Parathyroid adenoma (tissue), 2 donors: ENCODE results near the gene DHX58.

ENCODE experiments used
- H2AFZ ChIP-seq: fragments of 300-600 bp; sonication (generic); one replicate; pipeline ENCODE4 v1.7.0; 2017; ENCODE audit warnings: antibody characterized with exemption, mild to moderate bottlenecking
- H3K27ac ChIP-seq: fragments of 300-600 bp; sonication (generic); one replicate; pipeline ENCODE4 v1.7.0; 2017
- H3K27me3 ChIP-seq: fragments of 300-600 bp; sonication (generic); one replicate; pipeline ENCODE4 v1.7.0; 2017; ENCODE audit warnings: low read length; ENCODE audit not compliant: control insufficient read depth, insufficient read depth
- H3K36me3 ChIP-seq: fragments of 300-600 bp; sonication (generic); one replicate; pipeline ENCODE4 v1.7.0; 2017; ENCODE audit warnings: low read length; ENCODE audit not compliant: control insufficient read depth, insufficient read depth
- H3K4me1 ChIP-seq: fragments of 300-600 bp; sonication (generic); one replicate; pipeline ENCODE4 v1.7.0; 2017; ENCODE audit warnings: control low read depth
- H3K4me2 ChIP-seq: fragments of 300-600 bp; sonication (generic); one replicate; pipeline ENCODE4 v1.7.0; 2017; ENCODE audit warnings: low read length
- H3K4me3 ChIP-seq: fragments of 300-600 bp; sonication (generic); one replicate; pipeline ENCODE4 v1.7.0; 2017; ENCODE audit warnings: low read depth, low read length
- H3K79me2 ChIP-seq: fragments of 300-600 bp; sonication (generic); one replicate; pipeline ENCODE4 v1.7.0; 2017; ENCODE audit warnings: control low read depth
- H3K9ac ChIP-seq: fragments of 300-600 bp; sonication (generic); one replicate; pipeline ENCODE4 v1.7.0; 2017; ENCODE audit warnings: mild to moderate bottlenecking
- H3K9me3 ChIP-seq: fragments of 300-600 bp; sonication (generic); one replicate; pipeline ENCODE4 v1.7.0; 2017; ENCODE audit warnings: low read length; ENCODE audit not compliant: control insufficient read depth
- CTCF ChIP-seq: fragments of 300-600 bp; sonication (generic); IDR thresholded peaks from one replicate; pipeline ENCODE4 v1.7.0; 2017; ENCODE audit warnings: antibody characterized with exemption, mild to moderate bottlenecking
- donor health status: primary hyperparathyroidism.

The DHX58 gene

GRCh38 chr17:42087042-42087701 is 25.3 kb downstream of the DHX58 start:
- TF ChIP-seq CTCF = no peak
- no peak overlapping the region for H3K27ac ChIP-seq
- no peaks in the 10 kb centered on the region for H3K79me2 ChIP-seq
- no peak overlapping the region for H2AFZ ChIP-seq
- H3K27me3 ChIP-seq = no peaks in the 10 kb centered on the region
- H3K4me1 ChIP-seq = no peaks in the 10 kb centered on the region
- no peak overlapping the region for H3K4me2 ChIP-seq
- no peak overlapping the region for H3K4me3 ChIP-seq
- no peak overlapping the region for H3K9ac ChIP-seq
- no peaks in the 10 kb centered on the region for H3K36me3 ChIP-seq
- no peaks in the 10 kb centered on the region for H3K9me3 ChIP-seq

- no peak overlapping the region for H3K4me3 ChIP-seq
- no peaks in the 10 kb centered on the region for H3K9me3 ChIP-seq
- no peak overlapping the region for H2AFZ ChIP-seq
- H3K36me3 ChIP-seq = no peaks in the 10 kb centered on the region
- H3K27ac ChIP-seq = no peak overlapping the region
- H3K79me2 ChIP-seq = no peaks in the 10 kb centered on the region
- H3K4me2 ChIP-seq = no peak overlapping the region
- peaks cover 4% of the 10 kb centered on the region for H3K4me1 ChIP-seq
- no peak for TF ChIP-seq CTCF
- H3K27me3 ChIP-seq = no peaks in the 10 kb centered on the region
- no peak overlapping the region for H3K9ac ChIP-seq
Measured at GRCh38 chr17:42081516-42082129, 30.9 kb downstream of the DHX58 start.

- TF ChIP-seq CTCF = no peak
- no peak overlapping the region for H3K27ac ChIP-seq
- H3K9me3 ChIP-seq = no peaks in the 10 kb centered on the region
- H3K27me3 ChIP-seq = no peaks in the 10 kb centered on the region
- H3K79me2 ChIP-seq = no peaks in the 10 kb centered on the region
- no peaks in the 10 kb centered on the region for H3K36me3 ChIP-seq
- no peak overlapping the region for H3K9ac ChIP-seq
- no peak overlapping the region for H3K4me3 ChIP-seq
- H3K4me1 ChIP-seq = peaks cover 4% of the 10 kb centered on the region
- H3K4me2 ChIP-seq = no peak overlapping the region
- H2AFZ ChIP-seq = no peak overlapping the region
Measured at GRCh38 chr17:42079541-42079940, 33.0 kb downstream of the DHX58 start.

- no peak overlapping the region for H3K4me2 ChIP-seq
- no peak overlapping the region for H3K27ac ChIP-seq
- H3K4me1 ChIP-seq = peaks cover 4% of the 10 kb centered on the region
- no peak for TF ChIP-seq CTCF
- H2AFZ ChIP-seq = peak overlapping the region; percentile 50
- H3K9me3 ChIP-seq = no peaks in the 10 kb centered on the region
- no peaks in the 10 kb centered on the region for H3K36me3 ChIP-seq
- no peaks in the 10 kb centered on the region for H3K27me3 ChIP-seq
- H3K4me3 ChIP-seq = no peak overlapping the region
- no peak overlapping the region for H3K9ac ChIP-seq
- H3K79me2 ChIP-seq = no peaks in the 10 kb centered on the region
Measured at GRCh38 chr17:42078396-42079043, 34.0 kb downstream of the DHX58 start.
